WTC11 (cell line): ENCODE data around the gene TMEM207.

Source experiments
- CBFB ChIP-seq: sonication (generic); formaldehyde crosslinking; IDR thresholded peaks from 2 replicates; pipeline ENCODE4 v1.8.1; 2022; ENCODE audit warnings: mild to moderate bottlenecking, low read depth, missing genetic modification reagents
- CTCF ChIP-seq: fragments of 200-600 bp; IDR thresholded peaks from 2 replicates; pipeline ENCODE4 v1.8.0; 2022; ENCODE audit warnings: antibody characterized with exemption
- E2F5 ChIP-seq: sonication (generic); formaldehyde crosslinking; IDR thresholded peaks from 2 replicates; pipeline ENCODE4 v1.8.1; 2022; ENCODE audit warnings: mild to moderate bottlenecking, moderate library complexity, missing genetic modification reagents
- PRDM15 ChIP-seq: sonication (generic); formaldehyde crosslinking; IDR thresholded peaks from 2 replicates; pipeline ENCODE4 v1.8.0; 2022; ENCODE audit warnings: missing genetic modification reagents
- SP1 ChIP-seq: sonication (generic); formaldehyde crosslinking; conservative IDR thresholded peaks from 2 replicates; pipeline ENCODE4 v1.8.1; 2022; ENCODE audit warnings: missing genetic modification reagents
- TEAD4 ChIP-seq: sonication (generic); formaldehyde crosslinking; IDR thresholded peaks from 2 replicates; pipeline ENCODE4 v1.8.0; 2022; ENCODE audit warnings: mild to moderate bottlenecking, missing genetic modification reagents
- ZNF121 ChIP-seq: sonication (generic); formaldehyde crosslinking; IDR thresholded peaks from 2 replicates; pipeline ENCODE4 v1.8.0; 2023; ENCODE audit warnings: missing genetic modification reagents

GRCh38 chr3:190449801-190450200 is at the start of gene TMEM207:
- TF ChIP-seq CTCF (no peak), ZNF121 (CRISPR knock-in tag) (no peak), TEAD4 (CRISPR knock-in tag) (no peak), PRDM15 (CRISPR knock-in tag) (no peak), SP1 (CRISPR knock-in tag) (no peak), CBFB (CRISPR knock-in tag) (no peak), E2F5 (no peak)
